K562 (cell line): ENCODE measurements around the gene PGA3. TPM values are rescaled to one million over a fixed set of nuclear protein-coding genes. Genes with fewer than 3 reads are reported as not detected.
"Not testable (repeated sequence)": the region's sequence is repeated elsewhere in the genome, so short reads cannot be mapped to it uniquely, and the experiment has no call there.

ENCODE experiments used
- ATAC-seq: fragments of 200-7000 bp; cut with Tn5 transposase; 3 replicates; pipeline ENCODE4 v1.9.1; 2020; ENCODE audit warnings: moderate library complexity
- BruUV-seq: library from RNA; stranded (reverse); fragments of 400-500 nt; replicated peaks from 2 replicates; lab custom pipeline; 2021; lab: Mats Ljungman, UMichigan
- CTCF ChIA-PET: fragments of 300-600 bp; formaldehyde crosslinking; extraction: SDS; loops from one replicate; lab custom pipeline; 2021; ENCODE audit warnings: low intra/inter-chr PET ratio; lab: Yijun Ruan, JAX
- POLR2A ChIA-PET: fragments of 300-600, 350-650 bp; sonication (Branson Sonifier 250); formaldehyde crosslinking; extraction: SDS; loops from one replicate; lab custom pipeline; 2021; ENCODE audit warnings: antibody characterized with exemption, inconsistent platforms; lab: Yijun Ruan, JAX
- DNase-seq, 4 experiments: peaks; one replicate each; pipeline versions ENCODE4 v3.0.0 to v3.0.0-alpha.2; 2011 to 2018; ENCODE audit warnings: low spot score in 3 of 4, mixed read lengths in 3 of 4; ENCODE audit errors: extremely low read depth in 1 of 4
- FAIRE-seq: peaks from 2 replicates; lab custom pipeline; 2011; peaks lifted over from hg19 to GRCh38; lab: Jason Lieb, UNC
- H2AFZ ChIP-seq: 2 replicates; pipeline ENCODE4 v1.6.0; 2011; ENCODE audit warnings: low read depth, low read length, control low read depth, inconsistent platforms
- H3K27ac ChIP-seq: fragments of 200-600 bp; 3 replicates; pipeline ENCODE4 v1.8.0; 2011; ENCODE audit warnings: low read depth, mild to moderate bottlenecking, control low read depth, inconsistent platforms, low read length, moderate library complexity, mixed read lengths; ENCODE audit errors: extremely low read depth
- H3K27me3 ChIP-seq, 2 experiments: fragments of 300-600 bp in 1 of 2; 2 replicates in 1 of 2; 3 replicates in 1 of 2; pipeline versions ENCODE4 v1.6.0 to v1.8.0; 2011; ENCODE audit warnings: inconsistent platforms in 2 of 2, low read length in 2 of 2, mild to moderate bottlenecking in 1 of 2, mixed read lengths in 1 of 2, moderate library complexity in 1 of 2; ENCODE audit not compliant: control insufficient read depth in 2 of 2, insufficient read depth in 2 of 2
- H3K36me3 ChIP-seq: fragments of 300-600 bp; 3 replicates; pipeline ENCODE4 v1.8.0; 2011; ENCODE audit warnings: mild to moderate bottlenecking, low read length, inconsistent platforms; ENCODE audit not compliant: control insufficient read depth, insufficient read depth
- H3K4me1 ChIP-seq, 2 experiments: fragments of 200-600 bp in 1 of 2; replicated peaks in 1 of 2; 2 replicates in 1 of 2; 3 replicates in 1 of 2; pipeline versions ENCODE4 v1.5.1 to v1.8.0; 2011; ENCODE audit warnings: inconsistent platforms in 2 of 2, low read length in 2 of 2, mild to moderate bottlenecking in 1 of 2, mixed read lengths in 1 of 2, moderate library complexity in 1 of 2; ENCODE audit not compliant: control insufficient read depth in 2 of 2, insufficient read depth in 2 of 2
- H3K4me2 ChIP-seq: 2 replicates; pipeline ENCODE4 v1.6.1; 2011; ENCODE audit warnings: low read length, control low read depth, inconsistent platforms, mixed read lengths; ENCODE audit not compliant: insufficient read depth
- H3K4me3 ChIP-seq: fragments of 200-600 bp; sonication (generic), shearing (Covaris generic); 2 replicates; pipeline ENCODE4 v1.5.1; 2016; ENCODE audit warnings: control low read depth, inconsistent platforms
- H3K79me2 ChIP-seq: fragments of 200-600 bp; 3 replicates; pipeline ENCODE4 v1.8.0; 2011; ENCODE audit warnings: low read length, inconsistent platforms; ENCODE audit not compliant: control insufficient read depth, insufficient read depth
- H3K9ac ChIP-seq, 2 experiments: 2 replicates each; pipeline versions ENCODE4 v1.6.0 to v1.6.1; 2011; ENCODE audit warnings: low read depth in 2 of 2, low read length in 2 of 2, control low read depth in 1 of 2, inconsistent platforms in 1 of 2, mild to moderate bottlenecking in 1 of 2, mixed read lengths in 1 of 2; ENCODE audit not compliant: insufficient read depth in 1 of 2
- H3K9me1 ChIP-seq: one replicate; pipeline ENCODE4 v1.6.0; 2011; ENCODE audit warnings: inconsistent platforms, mild to moderate bottlenecking, low read length, moderate library complexity; ENCODE audit not compliant: control insufficient read depth, insufficient read depth
- H3K9me3 ChIP-seq: replicated peaks from 2 replicates; pipeline ENCODE4 v1.5.1; 2011; ENCODE audit warnings: low read depth, low read length, inconsistent platforms; ENCODE audit not compliant: control insufficient read depth, insufficient read depth
- H4K20me1 ChIP-seq: replicated peaks from 2 replicates; pipeline ENCODE4 v1.6.1; 2011; ENCODE audit warnings: low read length, inconsistent platforms, mixed read lengths; ENCODE audit not compliant: control insufficient read depth, insufficient read depth
- DPF2 ChIP-seq: fragments of 450-650 bp; IDR thresholded peaks from 2 replicates; pipeline ENCODE4 v1.6.1; 2016
- L3MBTL2 ChIP-seq: fragments of 450-650 bp; IDR thresholded peaks from 2 replicates; pipeline ENCODE4 v1.6.1; 2016; ENCODE audit warnings: mild to moderate bottlenecking, moderate library complexity
- NCOR1 ChIP-seq: fragments of 450-650 bp; IDR thresholded peaks from 2 replicates; pipeline ENCODE4 v1.6.1; 2016; ENCODE audit warnings: mild to moderate bottlenecking, moderate library complexity
- SMAD4 ChIP-seq: fragments of 250-450 bp; sonication (Bioruptor Pico); conservative IDR thresholded peaks from 2 replicates; pipeline ENCODE4 v1.8.0; 2021; ENCODE audit warnings: inconsistent platforms, mild to moderate bottlenecking, moderate library complexity
- SMARCA4 ChIP-seq: fragments of 450-650 bp; IDR thresholded peaks from 2 replicates; pipeline ENCODE4 v1.6.1; 2016
- TAL1 ChIP-seq: fragments of 450-650 bp; IDR thresholded peaks from 2 replicates; pipeline ENCODE4 v1.6.1; 2016; ENCODE audit warnings: mild to moderate bottlenecking
- WGBS: fragments of 100-300 bp; shearing (Covaris generic); methylation state at CpG from one replicate; pipeline ENCODE4 v1.1.6; 2016; ENCODE audit warnings: low coverage, mixed read lengths; ENCODE audit not compliant: insufficient coverage; ENCODE audit errors: missing lambda C conversion rate; 5-methylcytosine and 5-hydroxymethylcytosine counted together
- in situ Hi-C: fragments of 300-500 bp; cut with MboI; formaldehyde crosslinking; loops from 4 replicates; pipeline ENCODE4 v1.15.0; 2018; ENCODE audit warnings: inconsistent platforms, mixed read lengths
- intact Hi-C: fragments of 100-400 bp; cut with micrococcal nuclease; formaldehyde crosslinking; loops from 2 replicates; pipeline ENCODE4 v1.14.2; 2022
- polyA plus RNA-seq, 8 experiments: library from polyadenylated mRNA; depleted of rRNA in 4 of 8; stranded (reverse) in 5 of 8; unstranded in 3 of 8; fragments of >200 nt; fragmentation: Nextera tagmentation in 2 of 8; fragmentation: Illumina TruSeq in 1 of 8; extraction: Ambion mirVana in 2 of 8; extraction: Trizol in 1 of 8; gene quantifications; 2 replicates each; pipeline versions ENCODE4 v1.2.1 to v1.2.3, GENCODE V29; 2011 to 2014; ENCODE audit warnings: inconsistent platforms in 1 of 8, missing spikeins in 1 of 8
- total RNA-seq, 7 experiments: library from RNA; depleted of rRNA in 6 of 7; stranded (reverse); fragments of >200 nt in 6 of 7; fragmentation: Illumina TruSeq in 2 of 7; extraction: Trizol in 2 of 7; gene quantifications; 2 replicates each; pipeline versions ENCODE4 v1.2.1 to v1.2.3, GENCODE V29; 2011 to 2021; ENCODE audit warnings: low replicate concordance in 1 of 7
- TF ChIP-seq, protein P1 (sequence below): fragments of 450-650 bp; IDR thresholded peaks from 2 replicates; pipeline ENCODE4 v1.6.1; 2016; ENCODE audit warnings: mild to moderate bottlenecking, moderate library complexity

The PGA3 gene
- total and polyA plus RNA-seq, 9 of the 15 experiments (the other 6 are each of a cell fraction or from before 2014, with no cell fraction given) = 0.15 to 0.18 (median 0.18) TPM; not detected in 6

DNA sequence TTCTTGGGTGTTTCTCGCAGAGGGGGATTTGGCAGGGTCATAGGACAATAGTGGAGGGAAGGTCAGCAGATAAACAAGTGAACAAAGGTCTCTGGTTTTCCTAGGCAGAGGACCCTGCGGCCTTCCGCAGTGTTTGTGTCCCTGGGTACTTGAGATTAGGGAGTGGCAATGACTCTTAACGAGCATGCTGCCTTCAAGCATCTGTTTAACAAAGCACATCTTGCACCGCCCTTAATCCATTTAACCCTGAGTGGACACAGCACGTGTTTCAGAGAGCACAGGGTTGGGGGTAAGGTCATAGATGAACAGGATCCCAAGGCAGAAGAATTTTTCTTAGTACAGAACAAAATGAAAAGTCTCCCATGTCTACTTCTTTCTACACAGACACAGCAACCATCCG lies 37.5 kb upstream of the PGA3 start (continued):
- TF ChIP-seq, protein P1, sequence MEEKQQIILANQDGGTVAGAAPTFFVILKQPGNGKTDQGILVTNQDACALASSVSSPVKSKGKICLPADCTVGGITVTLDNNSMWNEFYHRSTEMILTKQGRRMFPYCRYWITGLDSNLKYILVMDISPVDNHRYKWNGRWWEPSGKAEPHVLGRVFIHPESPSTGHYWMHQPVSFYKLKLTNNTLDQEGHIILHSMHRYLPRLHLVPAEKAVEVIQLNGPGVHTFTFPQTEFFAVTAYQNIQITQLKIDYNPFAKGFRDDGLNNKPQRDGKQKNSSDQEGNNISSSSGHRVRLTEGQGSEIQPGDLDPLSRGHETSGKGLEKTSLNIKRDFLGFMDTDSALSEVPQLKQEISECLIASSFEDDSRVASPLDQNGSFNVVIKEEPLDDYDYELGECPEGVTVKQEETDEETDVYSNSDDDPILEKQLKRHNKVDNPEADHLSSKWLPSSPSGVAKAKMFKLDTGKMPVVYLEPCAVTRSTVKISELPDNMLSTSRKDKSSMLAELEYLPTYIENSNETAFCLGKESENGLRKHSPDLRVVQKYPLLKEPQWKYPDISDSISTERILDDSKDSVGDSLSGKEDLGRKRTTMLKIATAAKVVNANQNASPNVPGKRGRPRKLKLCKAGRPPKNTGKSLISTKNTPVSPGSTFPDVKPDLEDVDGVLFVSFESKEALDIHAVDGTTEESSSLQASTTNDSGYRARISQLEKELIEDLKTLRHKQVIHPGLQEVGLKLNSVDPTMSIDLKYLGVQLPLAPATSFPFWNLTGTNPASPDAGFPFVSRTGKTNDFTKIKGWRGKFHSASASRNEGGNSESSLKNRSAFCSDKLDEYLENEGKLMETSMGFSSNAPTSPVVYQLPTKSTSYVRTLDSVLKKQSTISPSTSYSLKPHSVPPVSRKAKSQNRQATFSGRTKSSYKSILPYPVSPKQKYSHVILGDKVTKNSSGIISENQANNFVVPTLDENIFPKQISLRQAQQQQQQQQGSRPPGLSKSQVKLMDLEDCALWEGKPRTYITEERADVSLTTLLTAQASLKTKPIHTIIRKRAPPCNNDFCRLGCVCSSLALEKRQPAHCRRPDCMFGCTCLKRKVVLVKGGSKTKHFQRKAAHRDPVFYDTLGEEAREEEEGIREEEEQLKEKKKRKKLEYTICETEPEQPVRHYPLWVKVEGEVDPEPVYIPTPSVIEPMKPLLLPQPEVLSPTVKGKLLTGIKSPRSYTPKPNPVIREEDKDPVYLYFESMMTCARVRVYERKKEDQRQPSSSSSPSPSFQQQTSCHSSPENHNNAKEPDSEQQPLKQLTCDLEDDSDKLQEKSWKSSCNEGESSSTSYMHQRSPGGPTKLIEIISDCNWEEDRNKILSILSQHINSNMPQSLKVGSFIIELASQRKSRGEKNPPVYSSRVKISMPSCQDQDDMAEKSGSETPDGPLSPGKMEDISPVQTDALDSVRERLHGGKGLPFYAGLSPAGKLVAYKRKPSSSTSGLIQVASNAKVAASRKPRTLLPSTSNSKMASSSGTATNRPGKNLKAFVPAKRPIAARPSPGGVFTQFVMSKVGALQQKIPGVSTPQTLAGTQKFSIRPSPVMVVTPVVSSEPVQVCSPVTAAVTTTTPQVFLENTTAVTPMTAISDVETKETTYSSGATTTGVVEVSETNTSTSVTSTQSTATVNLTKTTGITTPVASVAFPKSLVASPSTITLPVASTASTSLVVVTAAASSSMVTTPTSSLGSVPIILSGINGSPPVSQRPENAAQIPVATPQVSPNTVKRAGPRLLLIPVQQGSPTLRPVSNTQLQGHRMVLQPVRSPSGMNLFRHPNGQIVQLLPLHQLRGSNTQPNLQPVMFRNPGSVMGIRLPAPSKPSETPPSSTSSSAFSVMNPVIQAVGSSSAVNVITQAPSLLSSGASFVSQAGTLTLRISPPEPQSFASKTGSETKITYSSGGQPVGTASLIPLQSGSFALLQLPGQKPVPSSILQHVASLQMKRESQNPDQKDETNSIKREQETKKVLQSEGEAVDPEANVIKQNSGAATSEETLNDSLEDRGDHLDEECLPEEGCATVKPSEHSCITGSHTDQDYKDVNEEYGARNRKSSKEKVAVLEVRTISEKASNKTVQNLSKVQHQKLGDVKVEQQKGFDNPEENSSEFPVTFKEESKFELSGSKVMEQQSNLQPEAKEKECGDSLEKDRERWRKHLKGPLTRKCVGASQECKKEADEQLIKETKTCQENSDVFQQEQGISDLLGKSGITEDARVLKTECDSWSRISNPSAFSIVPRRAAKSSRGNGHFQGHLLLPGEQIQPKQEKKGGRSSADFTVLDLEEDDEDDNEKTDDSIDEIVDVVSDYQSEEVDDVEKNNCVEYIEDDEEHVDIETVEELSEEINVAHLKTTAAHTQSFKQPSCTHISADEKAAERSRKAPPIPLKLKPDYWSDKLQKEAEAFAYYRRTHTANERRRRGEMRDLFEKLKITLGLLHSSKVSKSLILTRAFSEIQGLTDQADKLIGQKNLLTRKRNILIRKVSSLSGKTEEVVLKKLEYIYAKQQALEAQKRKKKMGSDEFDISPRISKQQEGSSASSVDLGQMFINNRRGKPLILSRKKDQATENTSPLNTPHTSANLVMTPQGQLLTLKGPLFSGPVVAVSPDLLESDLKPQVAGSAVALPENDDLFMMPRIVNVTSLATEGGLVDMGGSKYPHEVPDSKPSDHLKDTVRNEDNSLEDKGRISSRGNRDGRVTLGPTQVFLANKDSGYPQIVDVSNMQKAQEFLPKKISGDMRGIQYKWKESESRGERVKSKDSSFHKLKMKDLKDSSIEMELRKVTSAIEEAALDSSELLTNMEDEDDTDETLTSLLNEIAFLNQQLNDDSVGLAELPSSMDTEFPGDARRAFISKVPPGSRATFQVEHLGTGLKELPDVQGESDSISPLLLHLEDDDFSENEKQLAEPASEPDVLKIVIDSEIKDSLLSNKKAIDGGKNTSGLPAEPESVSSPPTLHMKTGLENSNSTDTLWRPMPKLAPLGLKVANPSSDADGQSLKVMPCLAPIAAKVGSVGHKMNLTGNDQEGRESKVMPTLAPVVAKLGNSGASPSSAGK = peak; percentile 56; the same call in 1 of the 2 replicates
- TF ChIP-seq L3MBTL2 = peak; percentile 54; the same call in 1 of the 2 replicates
- TF ChIP-seq DPF2 = peak; percentile 38; the same call in 1 of the 2 replicates
- 0 out of 2 replicates have a peak, but pooled peaks have one; percentile 22 for TF ChIP-seq SMARCA4
- TF ChIP-seq SMAD4 (CRISPR knock-in tag) = 0 out of 2 replicates have a peak, but pooled peaks have one; percentile 12
- peak; percentile 39; the same call in 1 of the 2 replicates for TF ChIP-seq NCOR1
- TF ChIP-seq TAL1 = peak; percentile 44; the same call in 1 of the 2 replicates

DNA sequence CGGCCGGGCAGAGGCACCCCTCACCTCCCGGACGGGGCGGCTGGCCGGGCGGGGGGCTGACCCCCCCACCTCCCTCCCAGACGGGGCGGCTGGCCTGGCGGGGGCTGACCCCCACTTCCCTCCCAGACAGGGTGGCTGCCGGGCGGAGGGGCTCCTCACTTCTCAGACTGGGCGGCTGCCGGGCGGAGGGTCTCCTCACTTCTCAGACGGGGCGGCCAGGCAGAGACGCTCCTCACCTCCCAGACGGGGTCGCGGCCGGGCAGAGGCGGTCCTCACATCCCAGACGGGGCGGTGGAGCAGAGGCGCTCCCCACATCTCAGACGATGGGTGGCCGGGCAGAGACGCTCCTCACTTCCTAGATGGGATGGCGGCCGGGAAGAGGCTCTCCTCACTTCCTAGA lies 37.0 kb upstream of the PGA3 start:
- H3K4me2 ChIP-seq, DNase-seq, FAIRE-seq, POLR2A ChIA-PET, CTCF ChIA-PET, H3K27ac ChIP-seq, H3K27me3 ChIP-seq, intact Hi-C loops, H3K36me3 ChIP-seq, H3K79me2 ChIP-seq, H3K9me3 ChIP-seq, H4K20me1 ChIP-seq, BruUV-seq, H2AFZ ChIP-seq, ATAC-seq, in situ Hi-C loops, H3K9ac ChIP-seq, H3K9me1 ChIP-seq, H3K4me3 ChIP-seq: not testable (repeated sequence)
- WGBS = 82% methylated on average over 10 of the region's 31 CpGs
- peaks cover 20 to 31% of the 10 kb centered on the region in 2 experiments for H3K4me1 ChIP-seq
